HG03025 (cell line): Measurements from ENCODE around the gene LDLRAD3.

Experiments
- ATAC-seq: cut with Tn5 transposase; IDR thresholded peaks from one replicate; pipeline ENCODE4 v1.9.1; 2021; ENCODE audit warnings: mild to moderate bottlenecking, moderate library complexity; ENCODE audit not compliant: unreplicated experiment, low FRiP score

The LDLRAD3 gene

GRCh38 chr11:36118084-36118483, 174.2 kb downstream of the LDLRAD3 start:
- ATAC-seq, result no peak

- ATAC-seq, result no peak
Observed at GRCh38 chr11:36119300-36119699, 175.4 kb downstream of the LDLRAD3 start.

DNA sequence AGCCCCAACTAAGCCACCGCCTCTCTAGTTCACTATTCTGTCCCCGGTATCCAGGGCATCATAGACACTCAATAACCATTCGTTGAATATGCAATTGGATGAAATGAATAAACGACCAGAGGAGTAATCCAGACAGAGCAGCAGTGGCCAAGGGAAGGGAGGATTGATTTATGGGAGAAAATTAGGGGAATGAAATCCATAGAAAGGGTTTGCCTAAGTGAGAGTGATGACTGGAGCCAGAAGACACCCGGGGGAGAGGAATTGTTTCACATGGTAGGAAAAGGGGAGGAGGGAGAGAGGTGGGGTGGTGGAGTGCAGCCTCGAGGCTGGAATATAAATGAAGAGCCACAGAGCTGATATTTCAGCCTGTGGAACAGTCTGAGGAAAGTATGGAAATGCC, 177.2 kb downstream of the LDLRAD3 start:
- ATAC-seq, result no peak

DNA sequence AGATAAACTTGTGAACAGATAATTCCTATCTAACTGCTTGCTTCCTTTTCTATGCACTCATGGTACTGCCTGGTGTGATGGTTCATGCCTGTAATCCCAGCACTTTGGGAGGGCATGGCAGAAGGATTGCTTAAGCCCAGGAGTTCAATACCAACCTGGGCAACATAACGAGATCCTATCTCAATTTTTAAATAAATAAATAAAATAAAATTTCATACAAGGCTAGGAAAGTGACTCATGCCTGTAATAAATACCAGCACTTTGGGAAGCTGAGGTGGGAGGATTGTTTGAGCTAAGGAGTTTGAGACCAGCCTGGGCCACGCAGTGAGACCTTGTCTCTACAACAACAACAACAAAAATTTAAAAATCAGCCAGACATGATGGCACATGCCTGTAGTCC, 178.8 kb downstream of the LDLRAD3 start:
- no peak for ATAC-seq

- ATAC-seq, result no peak
Observed at GRCh38 chr11:36123336-36124101, 179.7 kb downstream of the LDLRAD3 start.

GRCh38 chr11:36126678-36127077, 182.8 kb downstream of the LDLRAD3 start:
- ATAC-seq, result no peak

DNA sequence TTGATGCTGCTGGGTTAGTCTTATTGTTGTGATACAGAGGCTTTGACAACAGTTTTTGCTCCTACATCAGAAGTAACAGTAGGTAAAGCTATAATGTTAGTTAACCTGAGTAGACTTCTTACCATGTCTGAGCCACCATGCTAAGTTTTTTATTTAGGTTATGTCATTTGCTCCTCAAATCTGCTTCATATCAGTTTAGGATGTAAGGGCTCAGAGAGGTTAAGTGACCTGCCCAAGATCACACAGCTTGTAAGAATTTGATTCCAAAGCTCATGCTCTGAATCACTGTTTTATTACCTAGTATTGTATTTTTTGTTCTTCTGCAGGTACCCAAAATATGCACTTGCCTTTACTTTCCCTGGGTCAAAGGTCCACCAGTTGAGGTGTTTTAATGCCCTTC, 183.7 kb downstream of the LDLRAD3 start:
- ATAC-seq, result no peak

GRCh38 chr11:36129955-36130354, 186.1 kb downstream of the LDLRAD3 start:
- ATAC-seq, result no peak

DNA sequence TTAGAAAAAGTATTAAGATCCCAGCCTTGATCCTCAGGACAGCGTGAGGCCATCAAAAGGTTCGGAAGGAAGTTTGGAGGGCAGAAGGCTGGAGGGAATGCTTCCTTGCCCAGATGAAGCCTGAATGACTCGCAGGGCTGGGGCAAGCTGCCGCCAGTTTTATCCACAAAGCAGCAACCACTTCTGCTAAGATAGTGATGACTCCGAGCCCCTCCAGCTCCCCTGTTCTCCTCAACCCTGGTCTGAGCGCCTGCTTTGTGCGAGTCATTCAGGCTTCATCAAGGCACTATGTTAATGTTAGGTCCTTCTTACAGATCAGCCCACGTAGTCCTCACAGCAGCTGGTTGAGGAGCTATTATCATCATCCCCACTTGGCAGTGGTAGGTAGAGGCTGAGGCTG, 186.5 kb downstream of the LDLRAD3 start:
- no peak for ATAC-seq

DNA sequence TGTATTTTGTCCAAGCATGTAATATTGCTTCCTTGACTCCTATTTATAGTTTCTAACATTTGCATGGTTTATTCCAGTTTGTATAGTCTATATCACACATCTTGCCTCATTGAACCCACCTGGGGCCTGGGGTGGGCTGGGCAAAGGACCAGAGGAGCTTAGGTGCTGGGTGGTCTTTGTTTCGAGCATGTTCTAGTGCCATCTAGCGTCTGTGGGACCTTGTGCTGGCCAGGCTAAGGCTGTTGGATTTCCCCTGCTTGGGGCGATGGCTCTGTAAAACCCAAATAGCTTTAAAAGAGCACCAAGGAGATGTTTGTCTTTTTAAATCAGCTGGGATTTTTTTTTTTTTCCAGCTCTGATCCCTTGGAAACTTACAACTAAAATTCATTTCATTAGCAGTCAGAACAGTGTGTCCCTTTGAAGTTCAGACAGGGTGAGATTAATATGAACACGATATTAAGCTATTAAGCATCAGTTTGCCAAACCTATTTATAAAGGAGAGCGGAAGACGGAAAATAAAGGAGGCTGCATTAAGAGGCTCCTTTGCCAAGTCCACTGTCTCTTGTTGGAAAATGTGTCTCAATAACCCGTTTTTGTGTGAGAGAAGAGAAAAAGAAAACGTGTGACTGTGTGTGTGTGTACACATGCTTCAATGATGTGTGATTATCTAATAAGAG, 188.0 kb downstream of the LDLRAD3 start:
- ATAC-seq, result no peak

GRCh38 chr11:36132940-36133339, 189.1 kb downstream of the LDLRAD3 start:
- ATAC-seq, result no peak

DNA sequence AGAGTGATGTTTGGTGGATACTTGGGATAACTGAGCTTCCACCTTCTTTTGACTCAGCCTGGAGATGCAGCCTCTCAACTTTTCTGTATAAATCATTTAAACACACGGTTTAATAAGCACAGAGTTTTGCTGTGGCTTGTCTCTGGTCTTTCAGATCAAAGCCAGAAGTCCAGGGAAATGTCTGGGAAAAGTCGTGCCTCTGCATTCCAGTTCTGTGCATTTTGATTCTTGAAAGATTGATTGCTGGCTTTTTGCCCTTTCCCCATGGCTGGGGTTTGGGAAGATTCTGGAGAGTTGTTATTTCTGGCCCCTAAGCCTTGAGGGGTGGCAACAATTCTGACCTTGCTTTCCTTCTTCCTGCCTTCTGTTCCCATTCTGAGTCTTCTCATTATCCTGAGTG, 191.2 kb downstream of the LDLRAD3 start:
- no peak for ATAC-seq

DNA sequence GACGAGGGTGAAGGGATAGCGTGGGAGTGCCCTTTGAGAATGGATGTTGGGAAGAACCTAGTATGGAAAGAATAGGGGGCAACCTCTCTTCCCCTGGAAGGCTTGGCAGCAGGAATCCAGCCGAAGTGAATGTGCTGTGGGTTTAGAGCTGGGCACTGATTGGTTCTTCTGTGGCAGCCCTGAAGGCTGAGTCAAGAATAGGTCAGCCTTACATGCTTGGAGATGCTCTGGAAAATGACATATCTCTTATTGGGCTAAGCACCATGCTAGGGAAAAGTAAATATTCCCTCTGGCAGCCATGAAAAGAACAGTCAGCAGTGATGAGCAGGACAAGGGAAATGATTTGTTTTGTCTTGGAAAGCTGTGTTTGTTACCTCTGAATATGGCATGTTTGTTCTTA, 195.9 kb downstream of the LDLRAD3 start:
- ATAC-seq, result no peak

- ATAC-seq, result no peak
Observed at GRCh38 chr11:36141196-36141953, 197.5 kb downstream of the LDLRAD3 start.

DNA sequence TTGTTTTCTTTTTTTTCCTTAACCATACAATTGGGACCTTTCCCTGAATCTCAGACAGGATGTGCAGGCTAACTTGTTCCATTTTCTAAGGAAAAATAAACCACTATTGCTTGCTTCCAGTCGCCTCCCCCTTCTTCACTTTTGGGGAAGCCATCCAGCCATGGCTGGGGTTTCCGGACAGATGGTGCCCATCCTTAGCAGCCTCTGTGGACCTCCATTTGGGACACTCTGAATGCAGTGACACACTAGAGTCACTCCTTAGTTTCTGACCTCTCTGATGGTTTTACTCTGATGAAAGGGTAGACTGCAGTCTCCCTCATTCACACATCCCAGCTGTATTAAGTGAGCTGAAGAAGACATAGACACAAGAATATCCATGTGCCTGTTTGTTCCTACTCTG, 198.1 kb downstream of the LDLRAD3 start:
- no peak for ATAC-seq

DNA sequence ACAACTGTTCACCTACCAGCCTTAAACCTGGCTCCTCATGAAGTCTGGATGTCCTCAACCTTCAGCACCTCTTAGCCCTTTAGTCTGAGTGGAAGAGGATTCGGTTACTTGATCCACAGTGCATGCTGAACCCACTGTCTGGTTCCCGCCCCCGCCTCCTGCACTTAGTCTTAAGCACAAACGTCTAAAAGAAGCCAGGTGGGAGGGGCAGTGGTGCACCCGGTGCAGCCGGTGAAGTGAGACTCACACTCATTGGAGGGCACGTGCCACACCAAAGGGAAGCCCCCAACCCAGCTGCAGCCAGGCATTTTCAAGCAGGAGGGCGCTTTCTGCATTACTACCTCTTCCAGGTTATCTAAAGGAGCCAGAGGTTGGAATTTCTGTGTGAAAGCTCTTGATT, 198.6 kb downstream of the LDLRAD3 start:
- no peak for ATAC-seq

DNA sequence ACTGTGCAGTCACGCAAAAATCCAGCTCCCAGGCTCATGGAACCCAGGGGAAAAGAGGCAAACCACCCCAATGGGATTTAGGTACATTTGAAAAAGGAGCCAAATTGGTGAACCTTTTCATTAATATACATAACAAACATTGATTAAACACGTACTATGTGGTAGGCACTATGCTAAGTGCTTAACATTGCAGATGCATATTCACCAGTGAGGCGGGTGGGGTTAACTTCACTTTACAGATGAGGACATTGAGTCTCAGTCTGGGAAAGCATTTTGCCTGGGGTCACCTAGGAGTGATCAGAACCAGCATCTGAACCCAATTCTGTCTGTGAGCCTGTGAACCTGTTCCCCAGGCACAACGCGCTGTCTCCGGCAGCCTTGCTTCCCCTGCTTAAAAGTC, 199.0 kb downstream of the LDLRAD3 start:
- no peak for ATAC-seq

DNA sequence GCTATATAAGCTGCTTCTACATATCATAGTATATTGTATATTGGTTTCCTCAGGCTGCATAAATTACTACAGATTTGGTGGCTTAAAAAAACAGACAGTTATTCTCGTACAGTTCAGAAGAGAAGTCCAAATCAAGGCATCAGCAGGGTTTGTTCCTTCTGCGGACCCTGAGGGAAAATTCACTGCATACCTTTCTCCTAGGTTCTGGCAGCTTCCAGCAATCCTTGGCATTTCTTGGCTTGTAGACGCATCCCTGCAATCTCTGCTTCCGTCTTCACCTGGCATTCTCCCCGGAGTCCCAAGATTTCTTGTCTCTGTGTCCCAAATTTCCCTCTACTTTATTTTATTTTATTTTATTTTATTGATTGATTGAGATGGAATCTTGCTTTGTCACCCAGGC, 202.6 kb downstream of the LDLRAD3 start:
- ATAC-seq, result no peak

DNA sequence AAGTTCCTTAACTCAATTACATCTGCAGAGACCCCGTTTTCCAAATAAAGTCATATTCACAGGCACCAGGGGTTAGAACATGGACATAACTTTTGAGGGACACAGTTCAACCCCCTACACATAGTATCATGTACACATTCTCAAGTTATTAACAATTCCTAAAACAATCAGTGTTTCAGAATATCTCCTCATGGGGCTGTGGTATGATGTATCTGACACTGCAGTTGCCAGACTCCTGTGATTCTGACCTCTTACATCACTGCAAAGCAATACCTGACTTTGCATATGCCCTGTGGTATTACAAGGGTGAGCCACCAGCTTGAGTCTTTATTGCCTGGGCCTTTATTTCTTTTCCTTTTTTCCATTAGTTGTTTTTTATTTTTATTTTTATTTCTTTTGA, 203.6 kb downstream of the LDLRAD3 start:
- ATAC-seq, result no peak

GRCh38 chr11:36148701-36149100, 204.8 kb downstream of the LDLRAD3 start:
- ATAC-seq, result no peak

GRCh38 chr11:36149538-36150242, 205.8 kb downstream of the LDLRAD3 start:
- peak; percentile 57 for ATAC-seq
